CD4-positive, alpha-beta T cell treated with Interleukin-2 at 100 ng/mL for 4 hours (primary cell): ENCODE results near the gene C16orf90.
"Not testable (repeated sequence)": the region's sequence is repeated elsewhere in the genome, so short reads cannot be mapped to it uniquely, and the experiment has no call there.

Experiments
- DNase-seq: peaks from one replicate; pipeline ENCODE4 v3.0.0-alpha.2; 2020; ENCODE audit warnings: low spot score

The C16orf90 gene

DNA sequence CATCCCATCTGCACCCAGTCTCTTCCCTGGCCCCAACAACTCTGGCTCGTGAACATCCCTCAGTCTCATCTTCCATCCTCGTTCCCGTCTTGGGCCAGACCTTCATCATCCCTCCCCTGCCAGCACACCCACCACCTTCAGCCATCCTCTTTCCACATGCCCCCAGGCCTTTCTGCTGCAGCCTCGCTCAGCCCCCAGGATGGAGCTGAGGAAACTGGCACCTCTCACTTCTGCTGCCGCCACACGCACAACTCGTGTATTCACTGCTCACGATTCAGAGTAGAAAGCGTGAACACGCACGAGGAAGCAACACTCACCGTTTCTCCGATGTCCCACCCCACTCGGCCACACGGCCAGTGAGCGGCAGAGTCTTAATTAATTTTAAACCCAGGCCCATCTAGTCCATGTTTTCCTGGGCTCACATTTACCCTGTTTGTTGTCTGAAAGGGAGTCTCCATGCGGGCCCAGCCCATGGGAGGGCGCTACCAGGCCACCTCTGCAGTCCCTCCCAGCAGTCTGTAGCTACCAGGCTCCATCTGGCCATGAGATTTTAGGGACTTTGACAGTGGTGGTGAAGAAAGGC lies 12.5 kb downstream of the C16orf90 start:
- no peak for DNase-seq

DNA sequence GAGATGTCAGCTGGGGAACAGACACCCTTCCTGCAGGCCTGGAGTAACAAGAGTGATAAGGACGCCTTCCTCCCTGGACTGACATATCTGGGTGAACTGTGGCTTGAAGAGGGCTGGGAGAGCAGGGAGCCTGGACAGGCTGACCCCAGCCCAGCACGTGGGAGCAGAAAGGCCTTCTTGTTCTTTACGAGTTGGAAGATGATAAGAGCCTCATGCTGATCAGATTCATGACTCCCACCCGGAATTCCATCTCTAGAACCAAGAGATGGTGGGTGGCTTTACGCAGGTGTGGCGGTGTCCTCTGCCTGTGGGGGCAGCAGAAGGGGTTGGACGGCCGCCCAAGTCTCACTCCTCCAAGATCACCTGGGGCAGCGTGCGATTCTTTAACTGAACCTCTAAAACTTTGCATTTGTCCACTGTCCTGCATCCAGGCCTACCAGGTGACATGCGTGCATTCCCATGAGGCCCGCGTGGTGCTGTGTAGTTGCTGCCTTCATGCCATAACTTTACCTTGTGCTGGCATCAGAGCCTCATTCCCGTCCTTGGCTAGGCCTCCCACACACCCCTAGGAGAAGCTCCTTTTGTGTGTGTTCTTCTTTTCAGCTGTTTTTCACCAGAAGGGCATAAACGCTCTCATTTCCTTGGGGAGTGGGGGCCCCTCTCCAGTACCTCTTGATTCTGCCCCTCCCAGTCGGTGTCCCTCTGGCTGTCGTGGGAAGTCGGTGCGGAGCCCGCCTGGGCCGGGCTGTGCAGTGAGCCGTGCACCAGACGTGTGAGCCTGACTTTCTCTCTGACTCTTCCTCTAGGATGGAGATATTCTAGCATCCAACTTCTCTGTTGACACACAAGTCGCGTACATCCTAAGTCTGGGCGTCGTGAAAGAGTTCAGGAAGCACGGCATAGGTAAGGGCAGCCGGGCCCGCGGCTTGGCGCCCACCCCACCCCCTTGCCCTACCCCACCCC lies 13.3 kb downstream of the C16orf90 start:
- DNase-seq: no peak

DNA sequence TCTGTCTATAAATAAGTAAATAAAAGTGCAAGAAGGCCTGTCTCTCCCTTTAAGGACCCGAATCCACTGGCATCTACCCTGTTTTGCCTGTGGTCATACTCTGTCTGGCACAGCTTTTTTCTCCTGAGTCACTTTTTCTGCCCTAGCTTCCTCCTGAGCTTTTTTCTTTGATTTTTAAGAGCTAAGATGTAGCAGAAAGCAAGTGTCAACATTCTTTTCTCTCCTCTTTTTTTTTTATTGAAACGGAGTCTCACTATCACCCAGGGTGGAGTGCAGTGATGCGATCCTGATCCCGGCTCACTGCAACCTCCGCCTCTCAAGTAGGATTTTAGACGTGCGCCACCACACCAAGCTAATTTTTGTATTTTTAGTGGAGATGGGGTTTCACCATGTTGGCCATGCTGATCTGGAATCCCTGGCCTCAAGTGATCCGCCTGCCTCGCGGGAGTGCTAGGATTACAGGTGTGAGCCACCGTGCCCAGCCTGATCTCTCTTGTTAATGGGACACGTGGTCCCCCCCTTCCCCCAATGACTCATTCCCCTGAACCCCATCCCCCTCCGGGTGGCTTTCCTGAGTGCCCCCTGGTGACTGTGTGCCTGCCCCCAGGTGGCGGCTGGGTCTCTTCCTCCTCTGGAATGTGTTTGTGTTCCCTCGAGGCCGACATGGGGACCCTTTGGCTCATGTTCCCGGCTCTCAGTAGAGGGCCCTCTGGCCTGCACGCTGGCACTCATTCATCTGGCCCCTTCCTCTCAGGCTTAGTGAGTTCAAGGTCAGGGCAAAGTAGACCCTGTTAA lies 14.2 kb downstream of the C16orf90 start:
- DNase-seq: no peak

DNA sequence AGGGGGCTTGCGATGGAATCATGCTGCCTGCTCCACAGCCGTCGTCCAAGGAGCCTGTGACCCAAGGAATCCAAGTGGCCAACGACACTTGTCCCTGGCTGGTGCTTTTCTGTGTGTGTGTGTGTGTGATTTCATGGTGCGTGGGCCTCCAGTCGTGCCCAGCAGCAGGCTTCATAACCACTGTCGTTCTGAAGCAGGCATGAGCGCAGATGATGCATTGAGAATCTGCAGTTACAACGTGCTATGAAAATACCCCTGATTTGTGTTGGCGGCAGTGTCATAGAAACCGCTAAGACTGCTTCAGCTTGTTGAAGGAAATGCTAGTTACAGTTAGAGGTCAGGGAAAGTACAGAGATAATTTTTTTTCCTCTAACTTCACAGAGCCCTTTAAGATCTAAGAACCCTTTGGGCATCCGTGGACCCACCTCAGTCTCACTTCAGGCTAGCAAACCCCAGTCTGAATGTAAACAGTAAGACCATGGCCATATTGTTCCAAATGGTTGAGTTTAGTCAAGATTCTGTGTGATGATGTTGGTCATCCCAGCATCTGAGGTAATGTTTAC lies 15.6 kb downstream of the C16orf90 start:
- no peak for DNase-seq

DNA sequence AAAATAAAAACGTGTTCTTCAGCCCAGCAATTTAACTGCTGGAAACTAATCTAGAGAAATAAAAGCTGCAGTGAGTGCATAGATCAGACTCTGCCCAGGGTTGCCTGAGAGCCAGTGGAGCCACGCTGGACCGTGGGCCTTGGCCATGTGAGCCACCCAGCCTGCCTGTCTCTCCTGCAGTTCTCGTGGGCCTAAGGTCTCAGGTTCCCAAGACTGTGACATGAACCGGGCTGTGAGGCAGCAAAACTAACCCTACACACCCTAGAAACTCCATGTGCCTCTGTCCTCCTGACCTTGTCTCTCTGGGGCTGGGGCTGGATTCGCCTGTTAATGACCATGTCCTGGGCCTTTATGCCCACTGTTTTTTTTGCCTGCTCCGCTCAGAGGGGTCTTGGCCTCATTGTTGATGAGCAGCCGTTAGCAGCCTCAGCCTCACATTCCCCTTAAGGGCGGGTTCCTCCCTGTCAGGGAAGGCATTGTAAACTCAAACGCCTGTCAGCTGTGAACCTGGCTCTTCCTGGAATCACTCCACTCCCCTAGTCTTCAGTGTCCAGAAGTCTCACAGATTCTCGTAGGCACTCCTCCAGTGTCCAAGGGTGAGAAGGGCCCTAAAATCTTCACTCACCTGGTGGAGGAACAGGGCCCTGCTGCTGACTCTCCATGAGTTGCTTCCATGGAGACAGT lies 16.9 kb downstream of the C16orf90 start:
- no peak for DNase-seq

DNA sequence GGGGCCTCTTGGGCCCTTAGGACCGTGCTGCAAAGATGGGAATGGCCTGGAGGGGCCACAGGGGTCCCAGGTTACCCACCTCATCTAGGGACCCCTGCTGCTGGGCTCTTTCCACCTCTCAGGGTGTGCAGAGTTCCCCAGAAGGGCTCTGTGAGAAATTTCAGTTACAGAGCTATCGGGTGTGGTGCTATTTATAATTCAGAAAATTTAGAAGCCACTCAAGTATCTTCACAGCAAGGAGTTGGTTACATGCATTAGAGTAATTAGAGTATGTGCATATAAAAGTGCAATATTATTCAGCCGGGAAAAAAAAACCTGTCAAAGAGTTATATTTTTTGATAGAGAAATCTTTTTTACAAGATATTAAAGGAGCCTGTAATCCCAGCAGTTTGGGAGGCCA lies 18.9 kb downstream of the C16orf90 start:
- DNase-seq: no peak

DNA sequence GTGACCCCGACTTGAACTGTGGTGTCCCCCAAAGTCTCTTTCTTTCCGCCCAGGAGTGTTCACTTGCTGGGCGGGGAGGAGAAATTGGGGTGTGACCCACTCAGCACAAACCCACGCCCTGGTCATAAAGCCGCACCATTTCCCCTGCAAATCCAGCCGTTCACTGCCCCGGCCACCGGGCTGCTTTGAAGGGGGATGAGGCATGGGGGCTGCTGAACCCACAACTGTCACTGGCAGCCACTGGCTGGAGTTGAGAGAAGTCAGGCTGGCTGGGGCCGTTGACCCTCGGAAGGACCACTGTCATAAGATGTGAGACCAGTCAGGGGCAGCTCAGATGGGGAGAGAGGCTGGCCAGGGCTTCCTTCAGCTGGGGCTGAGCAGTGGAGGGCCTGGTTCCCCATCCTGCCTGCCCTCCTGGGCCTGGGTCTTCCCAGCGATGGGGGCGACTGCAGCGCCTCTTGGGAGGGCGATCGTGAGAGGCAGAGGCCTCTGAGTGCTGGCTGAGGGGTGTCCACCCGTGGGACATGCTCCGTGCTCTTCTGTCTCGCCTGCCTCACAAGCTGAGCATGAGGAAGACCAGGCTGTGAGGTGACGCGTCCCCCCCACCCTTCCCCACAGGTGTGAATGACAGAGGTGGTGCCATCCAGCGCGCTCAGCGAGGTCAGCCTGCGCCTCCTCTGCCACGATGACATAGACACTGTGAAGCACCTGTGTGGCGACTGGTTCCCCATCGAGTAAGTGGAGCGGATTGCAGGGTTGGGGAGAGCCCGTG lies 19.5 kb downstream of the C16orf90 start:
- no peak for DNase-seq

DNA sequence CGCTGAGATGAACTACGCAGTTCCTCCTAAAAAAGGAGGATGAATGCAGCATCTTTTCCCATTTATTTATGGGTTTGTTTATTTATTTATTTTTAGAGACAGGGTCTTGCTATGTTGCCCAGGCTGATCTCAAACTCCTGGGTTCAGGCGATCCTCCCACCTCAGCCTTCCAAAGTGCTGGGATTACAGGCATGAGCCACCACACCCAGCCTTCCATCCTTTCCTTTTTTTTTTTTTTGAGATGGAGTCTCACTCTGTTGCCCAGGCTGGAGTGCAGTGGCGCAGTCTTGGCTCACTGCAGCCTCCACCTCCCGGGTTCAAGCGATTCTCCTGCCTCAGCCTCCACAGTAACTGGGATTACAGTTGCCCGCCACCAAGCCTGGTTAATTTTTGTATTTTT lies 20.4 kb downstream of the C16orf90 start:
- not testable (repeated sequence) for DNase-seq

DNA sequence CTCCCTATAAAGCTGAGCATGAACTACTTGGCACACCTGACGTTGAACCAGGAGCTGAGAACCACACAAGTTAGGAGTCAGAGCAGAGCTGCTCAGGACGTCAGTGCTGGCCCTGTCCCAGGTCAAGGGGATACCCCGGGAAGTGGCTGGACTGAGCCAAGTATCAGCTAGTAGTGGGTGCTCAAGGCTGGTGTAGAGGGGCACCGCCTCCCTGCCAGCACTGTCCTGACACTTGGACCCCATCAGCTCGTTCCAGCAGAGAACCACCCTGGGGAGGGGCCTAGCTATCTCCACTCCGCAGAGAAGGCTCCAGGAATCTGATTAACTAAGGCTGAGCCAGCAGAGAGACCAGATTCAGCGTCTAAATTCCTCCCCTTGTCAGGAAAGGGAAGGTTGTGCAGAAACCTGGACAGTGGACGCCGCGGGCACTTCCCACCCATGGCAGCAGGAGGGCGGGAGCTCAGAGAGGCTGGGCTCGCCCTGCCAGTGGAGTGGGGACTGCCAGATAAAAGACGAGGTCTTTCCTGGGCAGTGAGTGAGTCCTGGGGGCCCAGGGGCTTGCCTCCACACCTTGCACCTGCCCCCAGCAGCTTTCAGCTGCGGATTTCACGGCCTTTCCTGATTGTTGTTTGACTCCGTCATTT lies 21.0 kb downstream of the C16orf90 start:
- DNase-seq: no peak

DNA sequence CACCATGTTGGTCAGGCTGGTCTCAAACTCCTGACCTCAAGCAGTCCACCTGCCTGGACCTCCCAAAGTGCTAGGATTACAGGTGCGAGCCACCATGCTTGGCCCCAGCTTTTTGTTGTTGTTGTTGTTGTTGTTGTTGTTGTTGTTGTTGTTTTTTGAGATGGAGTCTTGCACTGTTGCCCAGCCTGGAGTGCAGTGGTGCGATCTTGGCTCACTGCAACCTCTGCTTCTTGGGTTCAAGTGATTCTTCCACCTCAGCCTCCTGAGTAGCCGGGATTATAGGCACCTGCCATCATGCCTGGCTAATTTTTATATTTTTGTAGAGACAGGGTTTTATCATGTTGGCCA lies 21.7 kb downstream of the C16orf90 start:
- not testable (repeated sequence) for DNase-seq

DNA sequence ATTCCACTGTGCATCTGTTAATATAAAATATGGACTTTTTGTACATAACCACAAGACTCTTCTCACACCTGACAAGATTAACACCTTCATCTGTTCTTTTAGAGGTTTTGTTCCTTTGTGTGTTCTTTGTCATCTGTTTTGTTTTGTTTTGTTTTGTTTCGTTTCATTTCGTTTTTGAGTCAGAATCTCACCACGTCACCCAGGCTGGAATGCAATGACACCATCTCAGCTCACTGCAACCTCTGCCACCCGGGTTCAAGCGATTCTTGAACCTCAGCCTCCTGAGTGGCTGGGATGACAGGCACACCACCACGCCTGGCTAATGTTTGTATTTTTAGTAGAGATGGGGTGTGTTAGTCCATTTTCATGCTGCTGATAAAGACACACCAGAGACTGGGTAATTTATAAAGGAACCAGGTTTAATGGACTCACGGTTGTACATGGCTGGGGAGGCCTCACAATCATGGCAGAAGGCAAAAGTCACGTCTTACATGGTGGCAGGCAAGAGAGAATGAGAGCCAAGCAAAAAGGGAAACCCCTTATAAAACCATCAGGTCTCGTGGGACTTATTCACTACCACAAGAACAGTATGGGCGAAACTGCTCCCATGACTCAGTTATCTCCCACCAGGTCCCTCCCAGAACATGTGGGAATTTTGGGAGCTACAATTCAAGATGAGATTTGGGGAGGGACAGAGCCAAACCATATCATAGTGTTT lies 22.3 kb downstream of the C16orf90 start:
- no peak for DNase-seq

DNA sequence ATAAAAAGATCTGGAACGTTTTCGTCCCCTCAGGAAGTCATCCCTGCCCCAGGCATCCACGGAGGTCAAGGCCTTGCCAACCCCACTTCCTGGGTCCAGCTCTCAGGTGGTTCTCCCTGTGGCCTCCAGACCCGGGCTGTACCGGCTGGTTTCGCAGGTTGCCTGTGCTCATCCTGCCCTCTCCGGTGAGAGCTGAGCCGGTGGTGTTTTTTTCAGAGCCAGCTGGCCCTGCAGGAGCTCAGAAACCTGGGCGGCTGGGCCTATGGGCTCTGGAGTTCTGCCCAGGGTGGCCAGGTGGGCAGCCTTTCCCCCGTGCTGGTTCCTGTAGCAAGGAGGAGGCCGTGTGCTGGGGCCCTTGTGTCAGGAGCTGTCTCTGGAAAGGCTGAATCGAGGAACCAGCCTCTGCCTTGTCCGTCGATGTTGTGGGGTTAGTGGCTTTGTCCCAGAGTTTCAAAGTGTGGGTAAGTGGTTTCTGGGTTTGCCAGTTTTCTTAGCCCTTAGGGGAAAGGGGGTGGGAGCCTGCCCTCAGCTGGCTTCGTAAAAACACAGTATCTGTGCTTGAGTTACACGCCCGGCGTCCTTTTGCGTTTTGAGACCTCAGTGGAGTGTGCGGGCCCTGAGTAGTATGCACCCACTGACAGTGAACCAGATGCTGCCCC lies 23.6 kb downstream of the C16orf90 start:
- no peak for DNase-seq

DNA sequence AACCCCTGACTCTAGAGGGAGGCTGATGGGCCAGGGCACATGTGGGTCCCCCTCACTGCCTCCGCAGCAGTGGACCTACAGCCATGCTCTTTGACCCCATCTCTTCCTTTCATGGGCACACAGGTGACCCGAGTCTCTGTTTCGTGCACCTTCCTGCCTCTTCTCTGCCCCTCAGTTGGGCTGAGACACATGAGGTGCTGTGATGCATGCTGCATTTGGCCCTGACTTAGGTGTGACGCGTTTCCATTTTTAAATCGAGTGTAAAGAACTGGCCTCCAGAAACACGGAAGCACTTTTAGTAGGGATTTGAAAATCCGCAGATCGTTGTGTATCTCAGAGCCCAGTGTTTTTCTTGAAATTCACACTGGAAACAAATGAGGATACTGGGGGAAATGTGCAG lies 24.6 kb downstream of the C16orf90 start:
- no peak for DNase-seq

DNA sequence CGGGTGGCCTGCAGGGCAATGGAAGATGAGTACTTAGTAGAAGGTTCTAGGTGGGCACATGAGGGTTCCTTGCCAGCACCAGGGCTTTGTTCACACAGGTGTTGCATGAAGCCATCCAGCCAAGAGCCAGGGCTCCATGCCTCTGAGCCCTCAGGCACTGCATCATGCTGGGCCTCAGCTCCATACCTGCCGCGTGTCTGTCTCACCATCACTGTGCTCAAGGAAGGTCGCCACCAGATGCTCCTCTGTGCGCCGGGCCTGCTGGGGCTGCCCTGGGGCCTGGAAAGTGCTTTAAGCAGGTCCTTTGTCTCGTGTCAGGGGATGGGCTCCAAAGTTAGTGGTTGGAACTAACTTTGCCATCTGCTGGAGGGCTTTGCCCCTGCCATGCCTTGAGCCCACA lies 25.6 kb downstream of the C16orf90 start:
- DNase-seq: no peak

DNA sequence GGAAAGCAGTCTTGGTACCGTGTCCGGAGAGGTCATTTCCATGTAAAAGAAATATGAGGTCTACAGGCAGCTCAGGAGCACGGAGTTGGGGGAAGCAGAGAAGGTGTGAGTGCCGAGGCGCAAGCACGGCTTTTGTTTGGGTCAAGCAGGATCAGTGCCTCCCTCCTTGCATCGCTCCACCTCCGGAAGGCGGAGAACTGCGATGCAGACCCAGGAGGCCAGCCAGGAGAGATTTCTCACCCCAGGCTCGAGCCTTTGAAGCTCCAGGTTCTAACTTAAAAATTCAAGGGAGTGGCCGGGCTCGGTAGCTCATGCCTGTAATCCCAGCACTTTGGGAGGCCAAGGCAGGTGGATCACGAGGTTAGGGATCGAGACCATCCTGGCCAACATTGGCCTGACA lies 26.8 kb downstream of the C16orf90 start:
- no peak for DNase-seq

DNA sequence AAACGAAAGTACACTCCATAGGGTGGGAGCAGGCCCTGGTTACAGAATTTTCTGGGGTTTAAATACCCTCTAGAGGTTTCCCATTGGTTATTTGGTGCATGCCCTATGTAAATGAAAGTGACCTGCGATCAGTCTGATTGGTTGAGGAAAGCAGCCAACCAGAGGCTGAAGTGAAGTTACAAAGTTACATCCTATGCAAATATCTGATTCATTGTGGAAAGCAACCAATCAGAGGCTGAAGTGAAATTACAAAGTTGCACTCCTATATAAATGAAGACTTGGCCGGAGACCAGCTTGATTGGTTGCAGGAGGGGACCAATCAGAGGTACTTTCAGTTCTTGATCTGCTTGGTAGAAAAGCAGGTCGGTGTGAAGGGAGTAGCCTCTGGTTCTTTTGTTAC lies 27.4 kb downstream of the C16orf90 start:
- DNase-seq: no peak

DNA sequence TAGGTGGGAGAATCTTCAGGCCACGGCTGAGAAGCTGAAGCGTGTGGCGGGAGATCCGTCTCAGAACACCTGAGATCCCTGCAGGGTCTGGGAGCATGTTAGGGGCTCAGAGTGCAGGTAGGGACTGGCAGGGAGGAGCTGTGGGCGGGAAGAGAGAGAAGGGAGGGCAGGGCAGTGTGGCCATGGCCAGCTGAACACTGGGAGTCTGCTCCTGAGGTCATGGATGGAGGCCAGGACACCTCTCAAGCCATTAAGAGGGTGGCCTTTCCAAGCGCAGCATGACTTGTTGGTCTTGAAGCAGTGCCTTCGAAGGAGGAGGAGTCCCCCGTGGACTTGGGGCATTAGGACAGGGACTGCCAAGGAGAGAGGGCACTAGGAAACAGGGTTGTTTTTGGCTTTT lies 28.1 kb downstream of the C16orf90 start:
- DNase-seq: no peak

DNA sequence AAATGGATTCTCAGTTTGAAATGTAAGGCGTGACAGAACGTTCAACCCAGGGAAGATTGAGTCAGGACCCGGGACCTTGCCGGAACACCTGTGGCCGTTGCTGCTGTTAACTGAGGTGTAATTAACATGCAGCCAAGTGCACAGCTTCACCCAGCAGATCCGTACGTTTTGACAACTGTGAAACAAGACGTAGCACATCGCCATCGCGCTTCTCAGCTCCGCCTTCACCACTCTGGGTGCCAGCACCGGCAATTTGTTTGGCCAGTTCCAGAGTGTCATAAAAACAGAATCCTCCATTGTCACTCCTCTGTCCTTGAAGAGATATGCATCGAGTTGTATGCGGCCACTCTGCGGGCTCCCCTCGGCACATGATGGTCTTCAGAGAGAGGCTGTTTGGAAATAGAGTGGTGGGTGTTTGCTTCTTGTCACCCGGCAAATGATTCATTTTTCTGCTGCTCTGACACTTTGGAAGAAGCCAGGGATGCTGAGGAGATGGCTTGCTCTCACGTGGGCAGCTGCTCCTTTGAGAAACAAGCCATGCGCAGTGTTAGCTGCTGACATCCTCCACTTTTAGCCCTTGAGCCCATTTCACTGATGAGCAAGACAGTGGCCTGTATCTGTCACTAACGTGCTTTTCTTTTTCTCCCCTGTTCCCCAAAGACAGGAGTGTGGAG lies 29.2 kb downstream of the C16orf90 start:
- DNase-seq: no peak

DNA sequence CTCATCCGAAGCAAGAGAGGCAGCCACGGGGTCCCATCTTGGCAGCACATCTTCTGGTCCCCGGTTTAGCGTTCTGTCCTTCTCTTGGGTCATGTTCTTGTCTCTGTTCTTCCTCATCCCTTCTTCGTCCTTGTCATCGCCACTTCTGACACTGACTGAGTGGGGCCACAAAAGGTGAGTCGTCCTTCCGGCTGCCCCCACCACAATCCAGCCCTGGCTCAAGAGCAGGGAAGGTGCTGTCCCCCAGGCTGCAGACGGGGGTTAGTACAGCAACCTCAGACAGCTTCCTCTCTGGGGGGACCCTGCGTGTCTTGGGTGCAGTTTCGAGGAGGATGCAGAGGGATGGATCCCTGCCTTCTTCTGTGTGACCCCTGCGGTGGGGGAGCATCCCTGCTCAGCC lies 30.0 kb downstream of the C16orf90 start:
- DNase-seq: no peak
